Caki2 (cell line): ENCODE measurements around the gene PCSK7. TPM values are rescaled to one million over a fixed set of nuclear protein-coding genes. Genes with fewer than 3 reads are reported as not detected.
"Not testable (repeated sequence)": the region's sequence is repeated elsewhere in the genome, so short reads cannot be mapped to it uniquely, and the experiment has no call there.

ENCODE experiments used
- DNase-seq: peaks from one replicate; pipeline ENCODE4 v3.0.0-alpha.2; 2015; ENCODE audit warnings: low read depth
- in situ Hi-C: cut with HindIII; loops from 2 replicates; pipeline ENCODE4 v1.10.0; 2016; ENCODE audit warnings: low sequenced_read_pairs, low pct_unique_long_range_greater_than_20kb, mixed read lengths
- total RNA-seq: library from RNA; depleted of rRNA; stranded (reverse); fragments of >200 nt; shearing (Covaris generic); gene quantifications from 2 replicates; pipeline ENCODE4 v1.2.3, GENCODE V29; 2014; ENCODE audit warnings: low replicate concordance; rRNA removed

The PCSK7 gene
- total RNA-seq: 10.5 and 26.7 TPM in 2 replicates

GRCh38 chr11:117231842-117232091 lies at the start of gene PCSK7:
PCSK7 (minus strand) TSS chr11:117232073; CDS start chr11:117229844, 2,229 bp downstream.
- in situ Hi-C loops: no loop called here
- DNase-seq: no peak

GRCh38 chr11:117281159-117281558 lies 49.3 kb upstream of the PCSK7 start:
- peak; percentile 21 for DNase-seq
- in situ Hi-C loops: no loop called here

DNA sequence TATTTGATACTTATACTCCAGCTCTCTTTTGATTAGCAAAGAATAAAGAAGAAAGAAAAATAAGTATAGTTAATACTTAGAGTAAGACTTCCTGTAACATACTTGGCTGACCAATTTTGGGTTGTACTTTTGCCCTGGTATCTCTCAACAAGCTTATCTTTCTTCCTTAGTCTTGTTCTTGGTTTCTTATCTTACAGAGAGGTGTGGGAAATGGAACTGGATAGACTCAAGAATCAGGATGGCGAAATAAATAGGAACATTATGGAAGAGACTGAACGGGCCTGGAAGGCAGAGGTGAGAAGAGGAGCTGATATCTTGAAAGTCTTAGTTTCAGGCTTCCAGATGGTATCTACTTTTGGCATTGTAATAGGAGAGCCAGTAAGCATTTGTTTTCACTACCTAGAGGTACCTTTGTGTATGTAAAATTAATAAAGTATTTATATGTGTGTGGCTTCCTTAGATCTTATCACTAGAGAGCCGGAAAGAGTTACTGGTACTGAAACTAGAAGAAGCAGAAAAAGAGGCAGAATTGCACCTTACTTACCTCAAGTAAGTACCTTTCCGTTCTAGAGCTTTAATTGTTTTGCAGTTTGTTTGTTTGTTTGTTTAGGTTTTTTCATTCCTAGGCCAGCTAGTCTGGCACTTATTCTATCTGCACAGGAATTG lies 48.0 kb upstream of the PCSK7 start:
- DNase-seq: no peak
- in situ Hi-C loops: no loop called here

- in situ Hi-C loops: no loop called here
- DNase-seq: no peak
Observed at GRCh38 chr11:117278347-117278746, 46.5 kb upstream of the PCSK7 start.

GRCh38 chr11:117273550-117274289 lies 41.8 kb upstream of the PCSK7 start:
- DNase-seq: no peak
- in situ Hi-C loops: no loop called here

- in situ Hi-C loops: not testable (repeated sequence)
Observed at GRCh38 chr11:117272175-117272574, 40.3 kb upstream of the PCSK7 start.

DNA sequence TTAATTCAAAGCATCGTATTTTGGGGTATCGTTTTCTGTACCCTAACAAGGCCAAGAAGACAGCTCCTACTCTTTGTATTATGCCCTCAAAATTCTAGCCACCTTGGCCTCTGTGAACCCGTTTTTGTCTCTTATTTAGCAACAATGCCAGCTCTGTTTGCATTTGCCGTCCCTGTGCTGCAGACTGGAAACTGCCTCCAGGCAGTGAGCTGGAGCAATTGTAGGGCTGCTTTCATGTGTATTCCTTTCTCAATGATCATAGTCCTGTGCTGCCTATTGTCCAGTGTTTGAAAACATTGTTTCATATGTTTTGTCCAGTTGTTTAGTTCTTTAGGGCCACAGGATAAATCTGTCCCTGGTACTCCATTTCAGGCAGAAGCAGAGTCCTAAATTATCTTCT lies 39.3 kb upstream of the PCSK7 start:
- no peak for DNase-seq
- in situ Hi-C loops: no loop called here

More at GRCh38 chr11:117272175-117272574, 40.3 kb upstream of the PCSK7 start:
- not testable (repeated sequence) for DNase-seq

DNA sequence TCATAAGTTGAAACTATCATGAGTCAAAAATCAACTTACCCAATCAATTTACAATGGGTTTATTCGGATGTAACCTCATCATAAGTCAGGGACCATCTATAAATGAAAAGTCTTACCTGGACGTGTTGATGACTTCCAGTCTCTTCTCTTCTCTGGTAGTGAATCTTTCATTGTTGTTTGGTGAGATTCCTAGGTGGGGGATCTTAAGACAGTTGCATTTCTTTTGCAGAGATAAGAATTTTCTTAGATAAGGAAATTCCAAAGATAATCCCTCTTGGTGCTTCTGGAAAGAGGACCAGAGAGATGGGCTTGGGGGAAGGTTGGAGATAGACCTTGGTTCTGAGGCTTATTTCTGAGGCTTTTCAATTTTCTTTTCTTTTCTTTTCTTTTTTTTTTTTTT lies 38.0 kb upstream of the PCSK7 start:
- no peak for DNase-seq
- in situ Hi-C loops: no loop called here

DNA sequence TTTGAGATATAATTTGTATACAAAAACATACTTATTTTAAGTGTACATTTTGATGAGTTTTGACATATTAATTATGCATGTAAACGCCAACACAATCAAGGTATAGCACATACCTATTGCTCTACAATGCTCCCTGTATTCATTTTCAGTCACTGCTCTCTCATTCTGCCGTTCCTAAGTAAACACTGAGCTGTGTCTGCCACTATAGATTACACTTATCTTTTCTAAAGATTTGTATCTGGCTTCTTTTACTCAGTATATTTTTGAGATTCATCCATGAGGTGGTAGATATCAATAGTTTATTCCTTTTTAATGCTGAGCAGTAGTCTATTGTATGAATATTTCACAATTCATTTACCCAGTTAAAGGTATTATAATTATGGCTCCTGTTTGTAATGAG lies 33.9 kb upstream of the PCSK7 start:
- in situ Hi-C loops: no loop called here
- no peak for DNase-seq

- in situ Hi-C loops, DNase-seq: not testable (repeated sequence)
Observed at GRCh38 chr11:117264624-117265323, 32.9 kb upstream of the PCSK7 start.

- no peak for DNase-seq
- in situ Hi-C loops: no loop called here
Observed at GRCh38 chr11:117259417-117259816, 27.5 kb upstream of the PCSK7 start.

- DNase-seq: no peak
- in situ Hi-C loops: no loop called here
Observed at GRCh38 chr11:117258576-117258975, 26.7 kb upstream of the PCSK7 start.

DNA sequence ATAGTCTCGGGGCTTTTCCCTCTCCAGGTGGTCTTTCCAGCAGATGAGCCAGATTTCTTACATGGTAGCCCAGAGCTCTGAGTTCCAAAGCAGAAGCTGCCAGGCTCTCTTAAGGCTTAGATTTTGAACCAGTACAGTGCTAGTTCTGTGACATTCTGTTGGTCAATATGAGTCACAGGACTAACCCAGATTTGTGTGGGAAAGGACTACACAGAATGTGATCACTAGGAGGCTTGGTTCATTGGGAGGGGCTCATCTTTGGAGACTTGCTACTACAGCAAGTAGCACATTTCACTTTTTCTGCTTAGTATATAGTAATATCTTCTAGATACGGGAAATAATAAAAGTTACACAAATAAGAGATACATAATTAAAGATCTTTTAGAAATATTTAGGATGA lies 24.7 kb upstream of the PCSK7 start:
- in situ Hi-C loops: no loop called here
- DNase-seq: no peak

DNA sequence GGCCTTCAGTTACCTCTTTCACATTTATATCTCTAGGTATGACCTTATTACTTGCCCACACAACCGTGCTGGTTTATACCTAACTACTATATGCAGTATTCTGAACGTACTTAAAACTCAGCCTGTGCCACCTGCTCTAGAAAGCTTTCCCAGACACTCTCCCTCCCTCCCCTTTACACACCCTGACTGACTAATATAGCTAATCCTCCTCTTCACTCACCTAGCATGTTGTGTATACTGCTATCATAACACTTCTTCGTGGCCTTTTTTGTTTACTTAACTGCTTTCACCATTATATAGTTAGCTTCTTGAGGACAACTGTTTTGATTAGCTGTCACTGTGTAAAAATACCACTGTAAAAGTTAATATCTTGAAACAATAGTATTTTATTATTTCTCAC lies 24.1 kb upstream of the PCSK7 start:
- in situ Hi-C loops: no loop called here

GRCh38 chr11:117251506-117251905 lies 19.6 kb upstream of the PCSK7 start:
- no peak for DNase-seq
- in situ Hi-C loops: no loop called here

More for the DNA sequence above, 24.1 kb upstream of the PCSK7 start:
- DNase-seq: no peak

GRCh38 chr11:117249571-117249970 lies 17.7 kb upstream of the PCSK7 start:
- in situ Hi-C loops: no loop called here
- no peak for DNase-seq

- DNase-seq: no peak
- in situ Hi-C loops: no loop called here
Observed at GRCh38 chr11:117248341-117248740, 16.5 kb upstream of the PCSK7 start.

DNA sequence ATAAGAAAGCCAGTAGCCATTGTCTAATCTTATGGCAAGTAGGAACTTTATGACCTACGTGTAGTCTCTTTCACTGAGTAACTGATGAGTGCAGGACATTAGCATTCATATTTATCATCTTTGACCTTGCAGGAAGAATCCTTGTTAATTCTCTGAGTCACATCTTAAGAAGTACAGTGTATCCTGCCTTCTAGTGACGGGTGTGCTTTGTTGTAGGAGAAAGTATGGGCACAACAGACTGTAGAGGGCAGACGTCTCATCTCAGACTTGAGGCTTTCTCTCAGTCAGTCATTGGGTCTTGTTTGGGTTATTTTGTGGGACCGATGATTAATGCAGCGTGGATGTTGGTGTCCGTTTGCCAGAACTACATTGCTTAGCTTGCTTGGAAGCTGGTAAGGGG lies 7.4 kb upstream of the PCSK7 start:
- in situ Hi-C loops: no loop called here
- peak; percentile 66 for DNase-seq

- in situ Hi-C loops: no loop called here
Observed at GRCh38 chr11:117238221-117238620, 6.3 kb upstream of the PCSK7 start.

More at GRCh38 chr11:117238221-117238620, 6.3 kb upstream of the PCSK7 start:
- no peak for DNase-seq
